Lung (tissue), 12 donors: Measurements from ENCODE around the gene IQCK. TPM values are rescaled to one million over a fixed set of nuclear protein-coding genes. Genes with fewer than 3 reads are reported as not detected.
A peak's percentile ranks its signal among the peaks of the same experiment; 100 is the strongest.

ENCODE experiments used
- ATAC-seq: fragments of 200-7000 bp; cut with Tn5 transposase; one replicate; pipeline ENCODE4 v1.9.1; 2020; ENCODE audit warnings: moderate number of reproducible peaks; ENCODE audit not compliant: insufficient read depth, low FRiP score
- DNase-seq, 3 donors: peaks; one replicate each; pipeline ENCODE4 v3.0.0-alpha.2; 2013 to 2017
- H3K27ac ChIP-seq, 2 donors: one replicate each; pipeline ENCODE4 v1.5.1; 2013; ENCODE audit warnings: mild to moderate bottlenecking in 2 of 2, moderate library complexity in 2 of 2, control low read depth in 1 of 2, inconsistent platforms in 1 of 2, low read depth in 1 of 2, low read length in 1 of 2
- H3K27me3 ChIP-seq, 3 donors: one replicate each; pipeline ENCODE4 v1.5.1; 2013; ENCODE audit warnings: low read length in 2 of 3; ENCODE audit not compliant: control insufficient read depth in 3 of 3, insufficient read depth in 3 of 3
- H3K36me3 ChIP-seq, 4 donors: one replicate each; pipeline ENCODE4 v1.5.1; 2013; ENCODE audit warnings: low read length in 4 of 4, mild to moderate bottlenecking in 1 of 4, moderate library complexity in 1 of 4; ENCODE audit not compliant: control insufficient read depth in 4 of 4, insufficient read depth in 4 of 4
- H3K4me1 ChIP-seq, 5 donors: one replicate each; pipeline ENCODE4 v1.5.1; 2013; ENCODE audit warnings: low read length in 5 of 5, mild to moderate bottlenecking in 2 of 5, moderate library complexity in 1 of 5; ENCODE audit not compliant: control insufficient read depth in 5 of 5, insufficient read depth in 5 of 5
- H3K4me3 ChIP-seq: one replicate; pipeline ENCODE4 v1.5.1; 2013; ENCODE audit warnings: mild to moderate bottlenecking, control low read depth, moderate library complexity
- H3K9ac ChIP-seq, 2 donors: one replicate each; pipeline ENCODE4 v1.5.1; 2013; ENCODE audit warnings: low read length in 2 of 2, control low read depth in 1 of 2; ENCODE audit not compliant: insufficient read depth in 1 of 2
- H3K9me3 ChIP-seq, 4 donors: one replicate each; pipeline ENCODE4 v1.5.1; 2013; ENCODE audit warnings: low read length in 3 of 4, mild to moderate bottlenecking in 1 of 4, moderate library complexity in 1 of 4; ENCODE audit not compliant: control insufficient read depth in 4 of 4, insufficient read depth in 3 of 4
- CTCF ChIP-seq: IDR thresholded peaks from 2 replicates; pipeline ENCODE4 v1.5.1; 2012; ENCODE audit warnings: mild to moderate bottlenecking; ENCODE audit errors: control extremely low read depth, extremely low read depth
- whole genome bisulfite sequencing, 2 donors: extraction: QIAGEN DNeasy Blood & Tissue Kit; methylation state at CpG; one replicate each; pipeline ENCODE4 v1.1.7; 2013; 5-methylcytosine and 5-hydroxymethylcytosine counted together
- polyA plus RNA-seq, 2 donors: library from polyadenylated mRNA; stranded (reverse); fragments of 200-250 nt; gene quantifications; one replicate each; pipeline ENCODE4 v1.2.1, GENCODE V29; 2013
- total RNA-seq, 2 donors: library from RNA; depleted of rRNA in 1 of 2; stranded (reverse); fragments of >200 nt in 1 of 2; gene quantifications; one replicate each; pipeline ENCODE4 v1.2.1, GENCODE V29; 2014 to 2021
- donor health status: control.
- donor health status: control.
- donor health status: Bipolar disorder and iron deficiency.
- donor health status: healthy.
- donor health status: DM: yes; HTN: yes; CAD: no.

Gene IQCK
- total and polyA plus RNA-seq, 4 donors = 12.7 to 27.0 (median 20.4) TPM

- no peak for TF ChIP-seq CTCF
- WGBS, 2 donors = 94% methylated on average over 7 of the region's 7 CpGs
Observed at GRCh38 chr16:19881028-19881427, 163.0 kb downstream of the IQCK start.

GRCh38 chr16:19881783-19882182, 163.7 kb downstream of the IQCK start:
- H3K27ac ChIP-seq = no peak overlapping the region
- no peak for DNase-seq
- peaks cover 0 to 5% (median 0%) of the 10 kb centered on the region in 3 donors for H3K27me3 ChIP-seq
- TF ChIP-seq CTCF = no peak
- no peak overlapping the region for H3K4me3 ChIP-seq
- H3K4me1 ChIP-seq = peaks cover 0 to 27% (median 5%) of the 10 kb centered on the region in 5 donors
- WGBS, 2 donors = 68 to 71% methylated on average over 6 of the region's 6 CpGs
- peak overlapping the region in 1 of 2 donors; percentile 29 for H3K9ac ChIP-seq
- no peak for ATAC-seq
- H3K9me3 ChIP-seq = no peaks in the 10 kb centered on the region
- no peaks in the 10 kb centered on the region for H3K36me3 ChIP-seq

More at GRCh38 chr16:19881028-19881427, 163.0 kb downstream of the IQCK start:
- no peak overlapping the region for H3K27ac ChIP-seq
- no peak for ATAC-seq
- no peak overlapping the region for H3K9ac ChIP-seq
- H3K36me3 ChIP-seq = peaks cover 0 to under 1% (median 0%) of the 10 kb centered on the region in 4 donors
- no peak overlapping the region for H3K4me3 ChIP-seq
- H3K9me3 ChIP-seq = no peaks in the 10 kb centered on the region
- H3K27me3 ChIP-seq = peaks cover 0 to 5% (median 0%) of the 10 kb centered on the region in 3 donors
- peaks cover 0 to 22% (median 9%) of the 10 kb centered on the region in 5 donors for H3K4me1 ChIP-seq
- no peak for DNase-seq

GRCh38 chr16:19882186-19882585, 164.1 kb downstream of the IQCK start:
- Histone ChIP-seq H3K4me1 (peaks cover 0 to 27% (median 5%) of the 10 kb centered on the region in 5 donors), H3K4me3 (no peak overlapping the region), H3K9ac (peak overlapping the region in 1 of 2 donors; percentile 29), H3K36me3 (no peaks in the 10 kb centered on the region), H3K9me3 (no peaks in the 10 kb centered on the region), H3K27ac (peak overlapping the region in 1 of 2 donors; percentile 90), H3K27me3 (peaks cover 0 to 5% (median 0%) of the 10 kb centered on the region in 3 donors)
- ATAC-seq = no peak
- TF ChIP-seq CTCF = no peak
- no peak for DNase-seq
- WGBS, 2 donors = 46 to 76% methylated on average over 9 of the region's 9 CpGs

GRCh38 chr16:19882646-19883045, 164.6 kb downstream of the IQCK start:
- no peak for ATAC-seq
- DNase-seq = peak in 2 of 3 donors; percentile 24
- Histone ChIP-seq H3K27me3 (peaks cover 0 to 5% (median 0%) of the 10 kb centered on the region in 3 donors), H3K4me1 (peaks cover 0 to 27% (median 5%) of the 10 kb centered on the region in 5 donors), H3K9ac (peak overlapping the region in 1 of 2 donors; percentile 36), H3K27ac (peak overlapping the region in 1 of 2 donors; percentile 90), H3K4me3 (no peak overlapping the region), H3K36me3 (no peaks in the 10 kb centered on the region), H3K9me3 (no peaks in the 10 kb centered on the region)
- WGBS, 2 donors = 56 to 81% methylated on average over 3 of the region's 3 CpGs
- no peak for TF ChIP-seq CTCF
